ENCODE results near the gene APOL1.
A peak's percentile ranks its signal among the peaks of the same experiment; 100 is the strongest.

Gene APOL1

DNA sequence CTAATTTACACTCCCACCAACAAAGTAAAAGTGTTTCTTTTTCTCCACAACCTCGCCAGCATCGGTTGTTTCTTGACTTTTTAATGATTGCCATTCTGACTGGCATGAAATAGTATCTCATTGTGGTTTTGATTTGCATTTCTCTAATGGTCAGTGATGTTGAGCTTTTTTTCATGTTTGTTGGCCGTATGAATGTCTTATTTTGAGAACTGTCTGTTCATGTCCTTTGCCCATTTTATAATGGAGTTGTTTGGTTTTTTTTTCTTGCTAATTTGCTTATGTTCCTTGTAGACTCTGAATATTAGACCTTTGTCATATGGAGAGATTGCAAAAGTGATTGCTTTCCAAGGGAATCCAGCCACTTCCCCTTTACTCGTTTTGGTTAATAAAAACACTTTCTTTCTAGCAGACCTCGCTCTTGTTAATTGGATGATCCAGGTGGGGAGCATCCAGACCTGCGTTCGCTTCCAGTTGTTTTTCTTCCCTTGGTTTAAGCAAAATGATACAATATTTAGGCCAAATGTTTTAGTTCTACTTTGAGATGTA is 34.2 kb upstream of the APOL1 start:
- H3K4me1 ChIP-seq = no peaks in the 10 kb centered on the region
- no peak overlapping the region for H3K9ac ChIP-seq
- H3K4me2 ChIP-seq (ENCODE audit: low read length) = no peak overlapping the region
- no peaks in the 10 kb centered on the region for H3K79me2 ChIP-seq
- H3K27ac ChIP-seq = no peak overlapping the region
- H3K9me3 ChIP-seq (ENCODE audit: control insufficient read depth, low read length) = no peaks in the 10 kb centered on the region
- H3K27me3 ChIP-seq (ENCODE audit: control insufficient read depth, insufficient read depth, low read length) = no peaks in the 10 kb centered on the region
- no peak overlapping the region for H3K4me3 ChIP-seq (ENCODE audit: low read depth, low read length)
- no peaks in the 10 kb centered on the region for H3K36me3 ChIP-seq (ENCODE audit: control insufficient read depth, insufficient read depth, low read length)
- TF ChIP-seq, protein P1, sequence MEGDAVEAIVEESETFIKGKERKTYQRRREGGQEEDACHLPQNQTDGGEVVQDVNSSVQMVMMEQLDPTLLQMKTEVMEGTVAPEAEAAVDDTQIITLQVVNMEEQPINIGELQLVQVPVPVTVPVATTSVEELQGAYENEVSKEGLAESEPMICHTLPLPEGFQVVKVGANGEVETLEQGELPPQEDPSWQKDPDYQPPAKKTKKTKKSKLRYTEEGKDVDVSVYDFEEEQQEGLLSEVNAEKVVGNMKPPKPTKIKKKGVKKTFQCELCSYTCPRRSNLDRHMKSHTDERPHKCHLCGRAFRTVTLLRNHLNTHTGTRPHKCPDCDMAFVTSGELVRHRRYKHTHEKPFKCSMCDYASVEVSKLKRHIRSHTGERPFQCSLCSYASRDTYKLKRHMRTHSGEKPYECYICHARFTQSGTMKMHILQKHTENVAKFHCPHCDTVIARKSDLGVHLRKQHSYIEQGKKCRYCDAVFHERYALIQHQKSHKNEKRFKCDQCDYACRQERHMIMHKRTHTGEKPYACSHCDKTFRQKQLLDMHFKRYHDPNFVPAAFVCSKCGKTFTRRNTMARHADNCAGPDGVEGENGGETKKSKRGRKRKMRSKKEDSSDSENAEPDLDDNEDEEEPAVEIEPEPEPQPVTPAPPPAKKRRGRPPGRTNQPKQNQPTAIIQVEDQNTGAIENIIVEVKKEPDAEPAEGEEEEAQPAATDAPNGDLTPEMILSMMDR (IDR thresholded peaks at IDR 0.05) = no peak
- H2AFZ ChIP-seq = no peak overlapping the region

DNA sequence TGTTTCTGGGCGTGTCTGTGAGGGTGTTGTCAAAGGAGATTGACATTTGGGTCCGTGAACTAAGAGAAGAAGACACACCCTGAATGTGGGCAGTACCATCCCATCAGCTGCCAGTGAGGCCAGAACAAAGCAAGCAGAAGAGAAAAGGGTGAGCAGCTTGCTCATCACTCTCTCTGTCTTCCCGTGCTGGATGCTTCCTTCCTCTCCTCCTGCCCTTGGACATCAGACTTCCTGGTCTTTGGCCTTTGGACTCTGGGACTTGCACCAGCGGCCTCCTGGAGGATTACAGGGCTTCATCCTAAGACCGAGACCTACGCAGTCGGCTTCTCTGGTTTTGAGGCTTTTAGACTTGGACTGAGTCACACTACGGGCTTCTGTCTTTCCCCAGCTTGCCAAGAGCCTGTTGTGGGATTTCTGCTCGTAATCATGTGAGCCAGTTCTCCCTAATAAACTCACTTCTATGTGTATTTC is 32.4 kb upstream of the APOL1 start:
- no peaks in the 10 kb centered on the region for H3K4me1 ChIP-seq
- TF ChIP-seq, protein P1 (IDR thresholded peaks at IDR 0.05) = no peak
- H3K36me3 ChIP-seq (ENCODE audit: control insufficient read depth, insufficient read depth, low read length) = no peaks in the 10 kb centered on the region
- H3K9ac ChIP-seq = no peak overlapping the region
- H3K9me3 ChIP-seq (ENCODE audit: control insufficient read depth, low read length) = no peaks in the 10 kb centered on the region
- H3K4me3 ChIP-seq (ENCODE audit: low read depth, low read length) = no peak overlapping the region
- no peaks in the 10 kb centered on the region for H3K27me3 ChIP-seq (ENCODE audit: control insufficient read depth, insufficient read depth, low read length)
- H2AFZ ChIP-seq = no peak overlapping the region
- H3K4me2 ChIP-seq (ENCODE audit: low read length) = no peak overlapping the region
- peak overlapping the region; percentile 36 for H3K27ac ChIP-seq
- no peaks in the 10 kb centered on the region for H3K79me2 ChIP-seq

DNA sequence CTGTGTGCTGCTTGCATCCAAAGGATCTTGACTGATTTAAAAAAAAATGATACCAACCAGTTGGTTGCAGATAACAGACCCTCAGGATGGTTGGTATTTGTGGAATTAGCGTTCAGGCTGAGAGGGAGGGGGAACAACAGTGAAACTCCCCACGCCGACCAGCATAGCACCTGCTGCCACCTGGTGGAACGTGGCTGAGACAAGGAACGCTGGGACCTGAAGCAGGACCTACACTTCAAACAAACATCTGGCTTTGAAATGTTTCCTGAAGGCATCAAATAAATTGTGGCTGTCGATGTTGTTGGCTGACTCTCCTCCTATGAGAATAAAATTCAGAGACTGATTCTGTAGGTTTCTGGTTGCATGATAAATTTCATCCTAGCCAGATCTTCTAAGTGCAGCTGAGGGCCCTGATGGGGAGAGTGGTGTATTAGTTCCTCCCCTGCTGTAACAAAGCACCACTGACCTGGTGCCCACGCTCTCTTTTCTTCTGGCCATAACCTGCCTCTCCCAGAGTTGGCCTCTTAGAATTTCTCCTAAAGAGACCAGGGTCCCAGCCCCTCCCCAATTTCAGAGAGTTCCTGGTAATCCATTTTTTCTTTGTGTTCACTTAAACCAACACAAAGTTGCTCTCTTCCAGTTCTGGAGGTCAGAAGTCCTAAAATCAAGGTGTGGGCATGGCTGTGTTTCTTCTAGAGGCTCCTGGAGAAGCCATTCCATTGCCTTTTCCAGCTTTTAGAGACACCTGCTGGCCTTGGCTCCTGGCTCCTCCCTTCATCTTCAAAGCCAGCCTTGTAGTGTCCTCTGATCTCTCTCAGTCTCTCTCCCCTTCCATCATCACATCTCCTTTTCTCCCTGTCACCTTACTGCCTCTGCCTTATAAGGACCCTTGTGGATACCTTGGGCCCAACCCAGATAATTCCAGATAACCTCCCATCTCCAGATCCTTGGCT is 30.9 kb upstream of the APOL1 start:
- Histone ChIP-seq H3K36me3 (ENCODE audit: control insufficient read depth, insufficient read depth, low read length) (no peaks in the 10 kb centered on the region), H3K4me2 (ENCODE audit: low read length) (no peak overlapping the region), H3K9me3 (ENCODE audit: control insufficient read depth, low read length) (no peaks in the 10 kb centered on the region), H3K4me3 (ENCODE audit: low read depth, low read length) (no peak overlapping the region), H3K27ac (no peak overlapping the region), H3K27me3 (ENCODE audit: control insufficient read depth, insufficient read depth, low read length) (no peaks in the 10 kb centered on the region), H3K79me2 (no peaks in the 10 kb centered on the region), H3K9ac (no peak overlapping the region), H3K4me1 (no peaks in the 10 kb centered on the region), H2AFZ (no peak overlapping the region)
- TF ChIP-seq, protein P1 (IDR thresholded peaks at IDR 0.05) = peak; percentile 53

DNA sequence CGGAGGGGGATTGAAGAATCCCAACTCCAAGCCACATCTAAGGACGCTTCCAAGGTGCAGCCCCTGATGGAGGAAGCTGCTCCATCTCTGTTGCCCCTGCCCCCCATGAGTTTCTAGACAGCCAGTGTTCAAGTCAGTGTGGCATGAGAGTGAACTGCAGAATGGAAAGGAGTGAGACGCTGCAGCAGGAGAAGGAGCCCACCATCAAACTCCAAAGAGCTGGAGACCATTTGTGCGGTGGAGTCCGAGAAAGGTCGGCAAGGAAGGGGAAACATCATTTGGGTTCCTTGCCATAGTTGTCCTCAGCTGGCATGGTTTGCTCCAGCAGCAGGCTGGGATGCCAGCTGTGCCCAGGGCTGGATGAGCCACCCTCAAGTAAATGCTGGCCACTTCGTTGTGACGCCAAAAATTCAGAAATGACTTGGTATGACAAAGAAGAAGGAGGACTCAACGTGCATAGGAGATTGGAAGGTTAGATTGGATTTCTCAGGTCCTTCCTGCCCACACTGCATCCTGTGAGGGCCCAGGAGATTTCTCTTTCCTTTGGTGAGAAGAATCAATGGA is 30.0 kb upstream of the APOL1 start:
- Histone ChIP-seq H3K4me3 (ENCODE audit: low read depth, low read length) (no peak overlapping the region), H3K27me3 (ENCODE audit: control insufficient read depth, insufficient read depth, low read length) (no peaks in the 10 kb centered on the region), H3K79me2 (no peaks in the 10 kb centered on the region), H3K4me1 (no peaks in the 10 kb centered on the region), H3K9me3 (ENCODE audit: control insufficient read depth, low read length) (no peaks in the 10 kb centered on the region), H3K4me2 (ENCODE audit: low read length) (no peak overlapping the region), H3K9ac (no peak overlapping the region), H2AFZ (no peak overlapping the region), H3K27ac (no peak overlapping the region), H3K36me3 (ENCODE audit: control insufficient read depth, insufficient read depth, low read length) (no peaks in the 10 kb centered on the region)
- TF ChIP-seq, protein P1 (IDR thresholded peaks at IDR 0.05) = no peak

All from parathyroid adenoma (tissue), 2 donors.